SH-SY5Y (cell line): Measurements from ENCODE around the gene PLEKHA7.

ENCODE experiments used
- GATA2 ChIP-seq: IDR thresholded peaks from 2 replicates; pipeline ENCODE4 v1.6.1; 2011; ENCODE audit warnings: mild to moderate bottlenecking, low read depth, low read length
- GATA3 ChIP-seq: IDR thresholded peaks from 2 replicates; pipeline ENCODE4 v1.6.1; 2011; ENCODE audit warnings: low read depth, mild to moderate bottlenecking, low read length, moderate library complexity

PLEKHA7 gene

DNA sequence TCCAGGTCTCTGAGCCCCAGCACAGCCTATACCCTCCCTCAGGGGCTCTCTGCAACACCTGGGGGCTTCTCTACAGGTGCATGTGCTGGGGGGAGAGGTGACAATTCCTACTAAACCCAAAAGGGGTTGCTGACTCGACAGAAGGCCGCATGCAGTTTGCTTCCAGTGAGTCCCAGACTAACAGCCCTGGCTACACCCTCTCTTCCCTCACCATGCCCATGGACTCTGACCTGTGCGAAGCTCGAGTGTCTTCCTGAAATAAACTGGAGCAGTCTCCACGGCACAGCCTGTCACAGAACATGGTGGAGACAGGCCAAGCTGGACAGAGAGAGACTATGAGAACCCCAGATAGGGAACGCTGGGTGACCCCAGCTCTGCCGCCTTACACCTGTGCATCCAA lies 16.6 kb downstream of the PLEKHA7 start:
- TF ChIP-seq GATA2 (no peak), GATA3 (no peak)

DNA sequence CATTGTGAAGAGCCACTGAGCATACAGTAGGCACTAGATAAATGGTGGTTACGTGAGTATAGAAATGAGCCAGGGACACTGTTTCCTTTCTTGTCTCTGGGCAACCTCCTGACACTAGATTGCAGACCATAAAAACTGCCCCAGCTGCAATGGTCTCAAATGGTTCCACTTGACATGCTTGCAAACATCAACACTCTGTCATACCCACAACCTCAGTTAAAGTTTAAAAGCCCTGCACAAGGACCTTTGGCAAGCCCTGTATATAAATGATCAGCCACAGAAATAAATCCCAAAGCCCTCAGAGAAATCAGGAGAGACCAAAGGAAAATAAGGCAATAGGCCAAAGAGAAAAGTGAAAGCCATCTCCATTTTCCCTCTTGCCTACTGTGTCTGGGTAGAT lies 20.7 kb downstream of the PLEKHA7 start:
- no peak for TF ChIP-seq GATA3
- TF ChIP-seq GATA2: no peak

DNA sequence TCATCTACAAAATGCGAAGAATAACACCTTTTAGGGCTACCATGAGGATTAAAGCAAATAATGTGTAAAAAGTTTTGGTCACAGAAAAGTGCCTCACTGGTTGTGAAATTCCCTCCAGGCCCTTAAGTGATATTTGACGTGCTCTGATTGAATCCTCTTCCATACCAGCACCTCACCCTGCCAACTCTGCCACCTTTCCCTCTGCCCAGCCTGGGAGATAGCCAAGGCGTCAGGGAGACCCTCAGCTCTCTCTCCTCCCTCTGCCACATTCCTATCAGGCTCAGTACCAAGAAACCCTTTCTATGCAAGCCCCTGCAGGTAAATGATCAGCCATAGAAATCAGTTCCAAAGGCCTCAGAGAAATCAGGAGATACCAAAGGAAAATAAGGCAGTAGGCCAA lies 21.4 kb downstream of the PLEKHA7 start:
- no peak for TF ChIP-seq GATA2
- TF ChIP-seq GATA3: no peak

DNA sequence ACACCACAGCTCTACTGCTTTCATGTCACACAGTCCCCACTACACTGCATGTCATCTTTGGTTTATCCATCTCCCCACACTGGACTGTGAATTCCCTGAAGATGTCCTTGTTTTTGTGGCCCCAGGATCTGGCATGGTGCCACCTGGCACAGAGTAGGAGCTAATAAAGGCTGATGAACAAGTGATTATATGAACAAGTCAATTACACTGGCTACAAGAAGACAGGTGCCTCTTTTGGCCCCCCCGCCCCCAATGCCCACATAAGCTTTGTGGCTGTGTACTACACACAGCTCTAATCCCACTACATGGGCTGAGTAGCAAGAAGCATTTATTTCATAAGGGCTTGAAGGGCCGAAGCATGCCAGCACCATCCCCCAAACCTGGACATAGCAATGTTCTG lies 24.7 kb downstream of the PLEKHA7 start:
- no peak for TF ChIP-seq GATA3
- no peak for TF ChIP-seq GATA2

DNA sequence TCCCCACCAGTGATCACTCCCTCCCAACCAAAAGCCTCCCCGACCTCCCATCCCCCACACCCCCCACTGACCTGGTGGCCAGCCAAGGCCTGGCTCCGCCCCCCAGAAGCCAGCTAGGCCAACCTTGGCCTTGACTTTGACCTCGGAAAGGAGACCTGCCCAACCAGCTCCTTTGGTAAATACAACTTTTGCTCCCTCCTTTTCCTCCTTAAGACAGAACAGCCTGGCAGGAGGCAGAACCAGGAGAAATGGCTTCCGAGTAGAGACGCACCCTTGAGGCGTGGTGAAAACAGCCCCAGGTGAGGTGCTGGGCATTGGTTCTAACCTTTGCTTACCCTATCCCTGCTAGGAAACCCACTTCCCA lies 27.0 kb downstream of the PLEKHA7 start:
- TF ChIP-seq GATA3 (no peak), GATA2 (no peak)

DNA sequence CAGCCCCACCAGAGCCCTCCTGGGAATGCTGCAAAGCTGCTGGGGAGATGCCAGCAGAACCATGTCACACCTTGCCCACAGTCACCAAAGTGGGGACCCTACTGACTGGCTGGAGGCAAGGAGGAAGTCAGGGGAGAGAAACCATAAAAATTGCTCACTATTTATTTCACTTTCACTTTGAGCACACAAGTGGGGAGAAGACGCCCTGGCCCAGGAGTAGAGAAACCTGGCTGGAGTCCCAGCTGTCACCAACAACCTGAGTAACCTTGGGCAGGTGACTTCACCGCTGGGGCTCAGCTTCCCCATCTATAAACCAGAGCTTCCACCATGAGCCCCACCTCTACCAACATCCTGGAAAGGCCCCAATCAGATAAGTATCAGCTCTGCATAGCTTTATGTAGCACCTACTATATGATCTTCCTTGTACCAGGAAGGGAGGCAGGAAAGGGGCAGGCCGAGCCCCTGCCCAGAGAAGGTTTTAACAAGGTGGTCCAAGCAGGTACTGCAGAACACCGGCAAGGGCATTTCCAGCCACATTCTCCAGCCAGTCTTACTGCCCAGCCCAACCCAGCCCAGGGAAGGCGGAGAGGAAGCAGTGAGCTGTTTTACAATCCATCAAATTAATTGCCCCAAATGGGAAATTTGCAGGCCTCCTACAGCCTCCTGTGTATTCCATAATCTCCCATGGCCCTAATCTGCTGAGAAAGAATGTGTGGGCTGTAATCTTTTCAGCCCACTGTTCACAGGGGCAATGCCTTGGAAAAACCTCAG lies 27.6 kb downstream of the PLEKHA7 start:
- TF ChIP-seq GATA3 (no peak), GATA2 (0 out of 2 replicates have a peak, but pooled peaks have one; percentile 33)

DNA sequence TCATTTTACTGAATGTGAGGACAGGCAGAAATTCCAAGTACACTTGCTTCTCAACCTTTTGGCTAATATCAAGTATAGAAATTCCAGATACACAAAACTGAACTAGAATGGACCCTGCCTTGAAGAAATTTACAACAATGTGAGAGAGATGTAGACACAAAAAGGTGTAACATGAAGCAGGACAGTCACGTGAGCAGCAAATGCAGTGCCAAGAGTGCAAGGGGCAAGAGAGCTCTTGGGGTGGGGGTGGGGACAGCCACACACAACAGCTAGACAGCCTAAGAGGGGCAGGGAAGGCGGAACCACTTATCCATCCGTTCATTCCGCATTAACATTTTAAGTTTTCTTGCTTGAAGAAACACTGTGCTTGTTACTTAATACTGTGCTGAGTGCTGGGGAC lies 28.9 kb downstream of the PLEKHA7 start:
- TF ChIP-seq GATA3 (no peak), GATA2 (no peak)

DNA sequence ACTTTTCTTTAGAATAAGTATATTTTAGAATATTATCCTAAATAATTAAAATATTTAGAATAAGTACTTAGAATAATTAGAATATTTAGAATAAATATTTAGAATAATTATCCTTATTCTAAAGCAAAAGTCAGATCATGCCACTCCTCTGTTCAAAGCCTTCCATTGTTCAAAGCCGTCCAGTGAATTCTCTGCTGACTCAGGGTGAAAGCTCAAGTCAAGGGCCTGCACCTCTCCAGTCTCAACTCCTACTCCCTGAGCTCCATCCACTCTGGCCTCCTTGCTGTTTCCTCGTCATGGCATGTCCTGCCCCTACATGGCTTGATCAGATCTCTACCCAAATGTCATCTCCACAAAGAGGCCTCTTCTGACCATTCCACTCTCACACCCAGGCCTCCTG lies 30.0 kb downstream of the PLEKHA7 start:
- no peak for TF ChIP-seq GATA3
- no peak for TF ChIP-seq GATA2

DNA sequence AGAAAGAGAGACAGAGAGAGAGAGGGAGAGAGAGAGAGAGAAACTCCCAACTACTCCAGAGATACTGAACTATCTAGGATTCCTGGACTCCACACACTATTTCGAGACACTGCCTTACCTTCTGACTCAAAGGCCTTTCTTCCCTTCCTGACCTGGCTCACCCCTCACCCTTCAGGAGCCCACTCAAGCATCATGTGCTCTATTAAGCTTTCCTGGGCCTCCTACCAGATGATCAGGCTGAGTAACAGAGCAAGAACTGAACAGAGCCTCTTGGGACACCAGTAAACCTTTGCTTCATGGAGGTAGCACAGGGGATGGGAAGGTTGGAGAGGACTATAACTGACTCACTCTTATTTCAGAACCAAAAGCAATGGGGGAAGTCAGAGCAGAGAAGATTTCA lies 31.4 kb downstream of the PLEKHA7 start:
- TF ChIP-seq GATA2 (no peak), GATA3 (no peak)

DNA sequence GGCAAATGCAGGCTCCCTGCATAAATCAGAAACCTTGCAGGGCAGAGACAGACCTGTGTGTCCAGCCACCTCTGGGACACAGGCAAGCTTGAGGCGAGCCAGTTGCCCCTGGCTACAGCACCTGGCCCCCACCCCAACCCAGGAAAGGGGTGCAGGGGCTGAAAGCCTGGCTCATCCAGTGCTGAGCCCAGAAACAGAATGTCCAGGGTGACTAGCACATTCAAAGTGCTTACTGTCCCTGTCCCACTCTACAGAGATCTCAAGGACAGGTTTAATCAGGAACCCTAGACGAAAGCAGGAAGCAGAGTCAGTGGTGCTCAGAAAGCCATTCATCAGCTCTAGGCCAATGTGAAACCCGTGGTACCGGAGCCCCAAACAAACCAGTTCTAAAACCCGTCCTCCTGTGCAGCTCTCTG lies 31.9 kb downstream of the PLEKHA7 start:
- TF ChIP-seq GATA3: no peak
- TF ChIP-seq GATA2: no peak

DNA sequence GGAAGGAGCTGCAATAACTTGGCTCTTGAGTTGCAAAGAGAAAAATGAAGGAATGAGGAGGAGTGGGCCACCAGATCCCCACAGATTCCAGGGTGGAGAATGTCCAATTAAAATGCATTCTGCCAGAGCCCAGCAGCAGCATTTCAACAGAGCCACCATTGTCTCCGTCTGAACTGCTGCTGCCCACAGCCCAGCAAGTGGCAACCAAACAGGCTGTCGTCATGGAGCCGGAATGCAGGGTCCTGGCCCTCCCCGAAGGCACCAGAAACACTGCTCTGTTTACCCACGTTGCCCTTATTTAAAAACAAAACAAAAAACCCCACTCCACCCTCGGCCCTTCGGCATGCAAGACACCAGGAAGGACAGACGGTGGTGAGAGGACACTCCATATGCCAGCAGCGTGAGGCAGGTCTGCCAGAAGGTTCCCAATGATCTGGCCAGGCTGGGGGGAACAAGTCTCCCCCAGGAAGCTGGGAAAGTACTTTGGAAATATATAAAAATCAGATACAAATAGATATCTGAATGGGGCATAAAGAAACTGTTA lies 32.5 kb downstream of the PLEKHA7 start:
- TF ChIP-seq GATA2: no peak
- no peak for TF ChIP-seq GATA3

DNA sequence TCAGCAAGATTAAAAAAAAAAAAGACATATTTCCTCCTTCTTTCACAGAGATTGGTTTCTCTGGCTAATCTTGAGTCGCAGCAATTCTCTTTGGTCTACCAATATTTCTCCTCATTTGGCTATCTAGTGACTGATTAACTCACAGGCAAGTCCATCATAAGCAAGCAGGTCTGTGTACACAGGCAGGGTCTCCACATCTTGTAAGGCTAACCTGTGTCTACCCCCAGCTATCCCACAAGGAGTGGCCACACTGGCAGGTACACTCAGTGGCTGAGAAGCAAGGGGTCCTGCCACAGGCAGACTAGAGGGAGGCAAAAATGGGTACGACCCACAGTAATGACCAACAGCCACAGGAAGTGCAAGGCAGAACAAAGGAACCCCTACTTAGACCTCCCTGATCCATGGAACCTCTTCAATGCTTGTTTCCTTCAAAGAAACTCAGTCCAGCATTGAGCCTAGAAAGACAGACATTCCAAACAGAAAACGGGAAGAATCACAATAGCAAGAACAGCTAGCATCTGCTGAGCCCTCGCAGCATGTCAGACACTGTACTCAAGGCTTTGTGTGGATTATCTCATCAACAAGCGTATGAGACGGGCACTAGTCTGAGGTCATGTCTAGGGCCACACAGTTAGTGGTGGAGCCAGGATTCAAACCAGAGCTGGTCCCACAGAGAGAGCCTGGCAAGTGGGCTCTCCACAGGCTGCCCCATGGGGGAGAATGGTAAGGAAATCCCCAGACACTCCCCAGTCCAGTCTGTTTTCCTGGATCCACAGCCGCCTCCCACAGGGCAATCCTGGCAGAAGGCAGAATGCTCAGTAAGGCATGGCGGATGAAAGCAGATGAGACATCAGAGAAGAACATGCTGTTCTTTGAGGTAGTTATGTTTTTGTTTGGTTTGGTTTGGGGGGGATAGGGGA lies 34.3 kb downstream of the PLEKHA7 start:
- no peak for TF ChIP-seq GATA2
- no peak for TF ChIP-seq GATA3

DNA sequence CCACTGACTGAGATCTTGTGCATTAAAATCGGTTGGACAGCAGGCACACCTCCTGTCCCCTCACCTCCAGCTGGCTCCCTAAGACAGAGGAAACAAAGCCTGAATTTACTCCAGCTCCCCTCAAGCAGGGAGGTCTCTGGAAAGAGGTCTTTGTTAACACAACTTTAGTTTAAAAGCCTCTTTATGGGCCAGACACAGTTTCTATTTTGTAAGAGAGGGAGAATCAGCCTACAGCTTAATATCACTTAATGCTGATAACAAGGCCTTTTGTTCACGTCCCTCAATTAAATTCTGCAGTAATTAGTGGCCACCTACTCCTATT lies 36.3 kb downstream of the PLEKHA7 start:
- no peak for TF ChIP-seq GATA2
- no peak for TF ChIP-seq GATA3

DNA sequence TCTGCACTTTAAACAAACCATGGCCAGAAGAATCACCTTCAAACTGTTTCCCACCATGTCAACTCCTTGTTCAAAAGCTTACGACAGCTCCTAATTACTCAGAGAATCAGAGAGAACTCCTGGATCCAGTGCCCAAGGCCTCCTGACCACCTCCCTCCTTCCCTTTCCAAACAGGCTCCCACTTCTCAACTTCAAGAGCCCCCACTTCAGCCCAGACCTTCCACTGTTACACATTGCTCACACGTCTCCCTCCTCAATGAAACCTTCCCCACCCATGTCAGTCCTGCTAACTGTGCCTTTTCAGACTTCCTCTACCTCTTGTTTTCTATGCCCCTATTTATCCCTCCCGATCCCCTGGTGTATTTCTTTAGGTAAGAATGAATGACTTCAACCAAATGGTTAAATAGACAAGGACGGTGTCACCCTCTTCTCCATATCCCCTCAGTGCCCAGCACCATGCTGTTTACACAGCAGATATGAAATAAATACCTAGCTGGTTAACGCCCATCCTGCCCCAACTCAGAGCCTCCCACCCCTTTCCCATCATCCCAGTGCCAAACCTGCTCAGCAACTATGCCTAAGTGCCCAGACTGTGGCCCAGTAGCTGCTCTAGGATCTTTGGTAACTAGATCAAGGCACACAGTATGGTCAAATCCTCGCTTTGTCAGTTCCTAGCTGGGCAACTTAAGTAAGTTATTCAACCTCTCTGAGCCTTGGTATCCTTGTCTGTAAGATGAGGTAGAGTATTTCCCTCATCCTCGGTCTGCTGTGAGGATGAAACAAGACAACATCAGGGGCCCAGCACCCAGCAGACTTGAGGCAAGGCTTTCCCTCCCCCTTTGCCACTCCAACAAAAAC lies 36.8 kb downstream of the PLEKHA7 start:
- TF ChIP-seq GATA2 (no peak), GATA3 (no peak)
